ENCODE data around the gene BAIAP2. TPM values are rescaled to one million over a fixed set of nuclear protein-coding genes. Genes with fewer than 3 reads are reported as not detected.

Gene BAIAP2
- total RNA-seq, 2 experiments from 2014 or later = 7.7 to 10.0 TPM

DNA sequence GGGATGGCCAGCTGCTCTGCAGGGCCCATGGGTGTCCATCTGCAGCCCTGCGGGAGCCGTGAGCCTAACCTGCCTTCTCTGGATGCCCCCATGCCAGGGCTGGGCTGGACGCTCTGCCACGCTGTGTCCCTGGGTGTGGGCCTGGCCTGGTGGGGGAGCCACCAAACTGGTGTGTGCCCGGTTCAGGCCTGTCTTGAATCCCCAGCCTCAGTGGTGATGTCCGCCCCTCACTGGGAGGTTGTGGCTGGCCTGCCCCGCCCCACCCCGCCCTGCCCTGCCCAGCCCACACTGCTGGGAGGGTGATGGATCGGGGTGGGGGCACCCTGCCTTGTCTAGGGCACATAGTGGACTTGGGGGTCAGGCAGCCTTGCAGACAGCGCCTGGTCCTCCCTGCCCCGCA lies 80.3 kb downstream of the BAIAP2 start:
- Mint-ChIP-seq H3K4me1 (peaks cover 2% of the 10 kb centered on the region), H3K4me3 (no peak overlapping the region), H3K27ac (no peak overlapping the region)

DNA sequence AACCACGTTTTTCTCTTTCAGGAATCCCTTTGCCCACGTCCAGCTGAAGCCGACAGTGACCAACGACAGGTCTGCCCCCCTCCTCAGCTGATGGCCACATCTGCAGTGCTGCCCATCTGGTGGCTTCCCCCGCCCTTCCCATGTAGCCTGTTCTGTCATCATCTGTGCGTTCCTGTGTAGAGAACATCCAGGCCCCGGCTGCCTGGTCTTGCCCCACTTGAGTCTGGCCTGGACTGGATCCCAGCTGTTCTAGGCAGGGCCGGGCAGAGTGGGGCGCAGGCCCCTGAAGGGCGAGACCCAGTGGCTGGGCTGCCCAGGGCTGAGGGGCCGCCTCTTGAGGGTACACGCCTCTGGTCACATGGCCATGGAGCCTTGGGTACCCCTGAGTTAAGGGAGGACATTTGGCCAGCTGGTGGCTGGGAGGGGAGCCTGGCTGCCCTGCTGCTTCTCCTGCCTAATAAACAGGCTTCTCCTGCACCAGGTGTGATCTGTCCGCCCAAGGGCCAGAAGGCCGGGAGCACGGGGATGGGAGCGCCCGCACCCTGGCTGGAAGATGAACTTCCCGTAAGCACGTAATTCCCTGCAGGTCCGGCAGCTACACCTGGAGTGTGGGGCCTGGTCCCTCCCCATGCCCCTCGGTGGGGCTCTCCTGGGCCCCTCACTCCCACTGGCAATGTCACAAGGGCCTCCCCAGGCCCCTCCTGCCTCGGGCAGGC lies 81.0 kb downstream of the BAIAP2 start:
- no peak overlapping the region for H3K4me3 Mint-ChIP-seq
- H3K27me3 Mint-ChIP-seq = no peaks in the 10 kb centered on the region
- H3K4me1 Mint-ChIP-seq = peaks cover 2% of the 10 kb centered on the region
- H3K9me3 Mint-ChIP-seq = no peaks in the 10 kb centered on the region
- no peak overlapping the region for H3K27ac Mint-ChIP-seq
- no peaks in the 10 kb centered on the region for H3K36me3 Mint-ChIP-seq
- no peak for DNase-seq

More for the DNA sequence above, 80.3 kb downstream of the BAIAP2 start:
- Mint-ChIP-seq H3K27me3 (no peaks in the 10 kb centered on the region), H3K9me3 (no peaks in the 10 kb centered on the region), H3K36me3 (no peaks in the 10 kb centered on the region)
- no peak for DNase-seq

DNA sequence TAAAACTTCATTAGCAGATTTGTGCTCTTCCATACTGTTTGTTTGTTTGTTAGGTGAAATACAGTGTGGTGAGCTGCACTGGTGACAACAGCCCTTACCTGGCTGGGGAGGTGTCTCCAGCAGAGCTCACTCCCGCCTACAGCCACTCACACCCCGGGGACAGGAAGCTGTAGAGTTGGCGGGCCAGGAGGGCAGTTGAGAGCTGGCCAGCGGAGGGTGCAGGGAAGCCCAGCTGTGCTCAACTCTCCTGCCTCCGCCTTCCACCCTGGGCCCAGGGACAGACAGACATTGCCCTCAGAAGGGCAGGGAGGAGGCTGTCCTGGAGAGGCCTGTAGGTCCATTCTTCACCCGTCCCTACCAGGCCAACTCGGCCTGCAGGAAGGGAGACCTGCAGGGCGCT lies 81.8 kb downstream of the BAIAP2 start:
- Mint-ChIP-seq H3K36me3 (no peaks in the 10 kb centered on the region), H3K4me1 (peaks cover 2% of the 10 kb centered on the region), H3K27ac (no peak overlapping the region), H3K9me3 (no peaks in the 10 kb centered on the region), H3K4me3 (no peak overlapping the region), H3K27me3 (no peaks in the 10 kb centered on the region)
- DNase-seq = no peak

DNA sequence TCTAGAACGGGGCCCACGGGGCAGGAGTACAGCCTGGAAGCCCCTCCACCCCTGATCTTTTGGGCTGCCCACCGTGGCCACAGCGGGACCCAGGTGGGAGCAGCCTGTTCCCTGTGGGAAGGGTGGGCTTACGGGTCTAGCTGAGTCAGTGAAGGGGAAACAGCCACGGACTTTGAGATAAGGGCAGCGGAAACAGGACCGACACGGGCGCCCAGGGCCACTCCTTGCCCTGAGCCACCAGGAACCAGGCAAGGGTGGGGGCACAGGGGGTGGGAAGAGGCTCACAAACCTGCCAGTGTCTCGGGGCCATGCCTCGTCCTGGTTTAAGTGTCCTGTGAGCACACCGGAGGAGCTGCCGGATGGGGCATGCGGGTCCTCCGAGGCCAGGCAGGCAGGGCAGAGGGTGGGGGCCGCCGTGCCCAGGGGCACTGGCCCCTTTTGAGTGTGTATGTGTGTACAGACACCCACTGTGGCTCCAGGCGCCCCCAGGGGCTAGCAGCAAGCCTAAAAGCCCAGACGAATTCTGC lies 82.8 kb downstream of the BAIAP2 start:
- H3K36me3 Mint-ChIP-seq = no peaks in the 10 kb centered on the region
- peaks cover 2% of the 10 kb centered on the region for H3K4me1 Mint-ChIP-seq
- no peak for DNase-seq
- H3K9me3 Mint-ChIP-seq = no peaks in the 10 kb centered on the region
- no peak overlapping the region for H3K4me3 Mint-ChIP-seq
- H3K27ac Mint-ChIP-seq = no peak overlapping the region
- H3K27me3 Mint-ChIP-seq = no peaks in the 10 kb centered on the region

DNA sequence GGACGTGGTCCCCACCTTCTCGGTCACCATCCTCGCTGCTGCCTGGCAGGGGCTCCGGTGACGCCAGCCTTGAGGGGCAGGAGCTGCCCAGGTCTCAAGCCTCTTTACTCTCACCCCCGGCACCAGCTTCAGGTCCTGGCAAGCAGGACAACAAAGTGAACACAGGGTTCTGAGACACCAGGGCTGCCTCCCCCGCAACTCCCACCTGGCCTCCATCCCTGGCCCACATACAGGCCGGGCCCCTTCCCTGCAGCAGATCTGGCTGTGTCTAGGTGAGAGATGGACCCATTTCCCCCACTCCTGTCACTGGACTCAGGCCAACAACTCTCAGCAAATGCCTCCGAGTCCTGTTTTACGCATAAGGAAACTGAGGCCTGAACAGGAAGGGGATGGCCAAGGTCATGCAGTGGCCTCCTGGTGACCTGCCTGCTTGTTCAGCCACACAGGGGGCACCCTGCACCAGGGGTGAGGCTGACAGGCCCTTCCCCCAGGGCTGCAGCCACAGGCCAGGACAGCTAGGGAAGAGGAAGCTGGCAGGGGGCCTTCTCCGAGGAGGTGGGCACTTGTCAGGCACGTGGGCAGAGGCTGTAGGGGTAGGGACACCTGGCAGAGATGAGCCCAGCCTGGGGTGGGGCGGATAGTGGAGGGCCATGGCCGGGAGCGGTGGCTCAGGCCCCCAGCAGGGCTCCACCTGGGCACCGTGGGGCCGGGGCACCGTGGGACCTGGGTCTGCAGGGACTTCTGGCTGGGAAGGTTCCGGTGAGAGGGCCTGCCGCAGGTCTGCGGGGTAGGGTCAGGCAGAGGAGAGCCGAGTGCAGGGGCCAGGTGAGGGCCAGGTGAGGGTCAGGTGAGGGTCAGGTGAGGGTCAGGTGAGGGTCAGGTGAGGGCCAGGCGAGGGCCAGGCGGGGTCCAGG lies 83.6 kb downstream of the BAIAP2 start:
- H3K36me3 Mint-ChIP-seq = no peaks in the 10 kb centered on the region
- H3K27ac Mint-ChIP-seq = peak overlapping the region; percentile 38
- no peak for DNase-seq
- H3K4me1 Mint-ChIP-seq = peaks cover 2% of the 10 kb centered on the region
- H3K9me3 Mint-ChIP-seq = no peaks in the 10 kb centered on the region
- no peaks in the 10 kb centered on the region for H3K27me3 Mint-ChIP-seq
- H3K4me3 Mint-ChIP-seq = peak overlapping the region; percentile 64

DNA sequence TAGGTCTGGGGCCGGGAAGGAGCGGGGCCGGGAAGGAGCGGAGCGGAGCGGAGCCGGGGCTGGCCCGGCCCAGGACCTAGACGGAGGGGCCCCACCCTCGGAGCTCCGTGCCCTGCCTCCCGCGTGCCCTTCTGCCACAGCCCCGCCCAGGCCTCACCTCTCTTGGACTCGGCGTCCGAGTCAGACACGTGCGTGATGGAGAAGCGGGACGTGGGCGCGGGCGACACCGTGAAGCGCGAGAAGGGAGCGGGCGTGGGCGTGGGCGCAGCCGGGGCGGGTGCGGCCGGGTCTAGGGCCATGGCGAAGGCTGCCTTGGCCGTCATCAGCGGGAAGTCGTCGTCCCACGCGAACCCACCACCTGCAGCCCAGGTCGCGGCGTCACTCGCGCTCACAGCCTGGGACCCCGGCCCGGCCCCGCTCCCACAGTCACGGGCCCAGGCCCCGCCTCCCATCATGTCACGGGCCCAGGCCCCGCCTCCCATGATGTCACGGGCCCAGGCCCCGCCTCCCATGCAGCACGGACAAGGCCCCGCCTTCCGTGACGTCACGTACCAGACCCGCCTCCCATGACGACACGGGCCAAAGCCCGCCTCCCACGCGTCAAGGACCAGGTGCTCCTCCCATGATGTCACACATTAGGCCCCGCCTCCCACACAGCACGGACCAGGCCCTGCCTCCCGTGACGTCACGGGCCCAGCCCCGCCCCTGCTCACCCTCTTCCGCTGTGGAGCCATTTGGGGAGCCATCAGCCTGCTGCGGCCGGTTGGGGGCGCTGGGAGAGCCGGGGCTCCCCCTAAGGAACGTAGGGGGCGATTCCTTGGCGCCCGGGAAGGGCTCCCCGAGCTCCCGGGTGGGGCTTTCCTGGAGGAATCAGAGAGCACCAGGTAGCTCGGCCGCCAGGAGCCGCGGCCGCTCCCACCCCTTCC lies 84.5 kb downstream of the BAIAP2 start:
- peak; percentile 92 for DNase-seq
- no peaks in the 10 kb centered on the region for H3K27me3 Mint-ChIP-seq
- H3K27ac Mint-ChIP-seq = peak overlapping the region; percentile 38
- H3K4me1 Mint-ChIP-seq = peaks cover 2% of the 10 kb centered on the region
- no peaks in the 10 kb centered on the region for H3K36me3 Mint-ChIP-seq
- H3K4me3 Mint-ChIP-seq = peak overlapping the region; percentile 52
- H3K9me3 Mint-ChIP-seq = no peaks in the 10 kb centered on the region

DNA sequence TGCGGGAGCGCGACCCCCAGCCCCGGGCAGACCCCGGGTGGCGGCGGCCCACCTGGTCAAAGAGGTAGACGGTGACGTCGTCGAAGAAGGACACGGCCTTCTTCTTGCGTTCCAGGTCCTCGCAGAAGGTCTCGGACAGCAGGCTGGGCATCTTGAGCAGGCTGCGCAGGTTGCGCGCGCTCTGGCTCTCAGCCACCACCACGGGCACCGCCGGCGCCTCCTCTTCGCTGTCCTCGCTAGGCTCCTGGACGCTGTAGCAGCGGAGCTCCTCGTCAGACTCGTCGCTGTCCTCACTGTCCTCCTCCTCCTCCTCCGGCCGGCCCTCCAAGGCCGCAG lies 85.2 kb downstream of the BAIAP2 start:
- peaks cover 2% of the 10 kb centered on the region for H3K4me1 Mint-ChIP-seq

DNA sequence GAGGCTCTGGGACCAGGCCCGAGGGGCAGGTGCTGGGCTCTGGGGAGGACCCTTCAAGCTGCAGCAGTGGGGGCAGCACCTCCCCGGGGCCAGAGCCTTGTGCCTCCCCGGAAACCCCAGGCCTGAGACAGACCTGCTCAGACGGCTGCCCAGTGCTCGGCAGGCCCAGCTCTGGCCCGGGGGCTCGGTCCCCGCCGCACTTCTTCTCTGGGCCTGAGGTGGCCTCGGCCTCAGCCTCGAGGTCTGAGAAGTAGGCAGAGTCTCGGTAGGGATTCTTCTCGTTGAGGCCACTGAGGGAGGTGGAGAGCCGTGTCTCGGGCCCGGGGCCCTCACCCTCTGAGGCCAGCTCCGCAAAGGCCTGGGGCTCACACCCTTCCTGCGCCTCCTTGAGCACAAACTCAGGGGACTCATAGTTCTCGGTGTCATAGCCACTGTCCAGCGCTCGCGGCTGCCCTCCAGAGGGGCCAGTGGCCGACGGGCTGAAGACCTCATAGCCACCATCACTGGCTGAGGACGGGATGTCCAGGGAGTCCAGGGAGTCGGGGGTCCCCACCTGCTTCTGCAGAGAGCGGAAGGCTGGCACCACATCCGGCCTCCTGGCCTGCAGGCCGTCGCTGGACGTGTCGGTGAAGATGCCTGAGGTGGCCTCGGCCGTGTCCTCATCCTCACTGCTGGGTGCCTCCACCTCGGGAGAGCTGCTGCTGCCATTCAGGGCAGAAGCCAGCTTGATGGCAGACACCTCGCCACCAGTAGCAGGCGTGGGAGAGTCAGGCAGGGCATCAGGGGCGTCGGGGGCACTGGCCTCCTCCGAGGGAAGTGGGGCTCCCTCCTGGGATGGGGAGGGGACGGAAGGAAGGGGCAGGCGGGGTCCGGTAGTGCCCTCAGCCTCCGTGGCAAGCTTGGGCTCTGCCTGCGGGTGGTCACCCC lies 86.0 kb downstream of the BAIAP2 start:
- Mint-ChIP-seq H3K27ac (no peak overlapping the region), H3K4me1 (peaks cover 2% of the 10 kb centered on the region), H3K36me3 (no peaks in the 10 kb centered on the region), H3K4me3 (no peak overlapping the region), H3K9me3 (no peaks in the 10 kb centered on the region), H3K27me3 (no peaks in the 10 kb centered on the region)
- DNase-seq = no peak

More for the DNA sequence above, 85.2 kb downstream of the BAIAP2 start:
- Mint-ChIP-seq H3K9me3 (no peaks in the 10 kb centered on the region), H3K36me3 (no peaks in the 10 kb centered on the region), H3K4me3 (no peak overlapping the region), H3K27me3 (no peaks in the 10 kb centered on the region), H3K27ac (no peak overlapping the region)
- DNase-seq = no peak

DNA sequence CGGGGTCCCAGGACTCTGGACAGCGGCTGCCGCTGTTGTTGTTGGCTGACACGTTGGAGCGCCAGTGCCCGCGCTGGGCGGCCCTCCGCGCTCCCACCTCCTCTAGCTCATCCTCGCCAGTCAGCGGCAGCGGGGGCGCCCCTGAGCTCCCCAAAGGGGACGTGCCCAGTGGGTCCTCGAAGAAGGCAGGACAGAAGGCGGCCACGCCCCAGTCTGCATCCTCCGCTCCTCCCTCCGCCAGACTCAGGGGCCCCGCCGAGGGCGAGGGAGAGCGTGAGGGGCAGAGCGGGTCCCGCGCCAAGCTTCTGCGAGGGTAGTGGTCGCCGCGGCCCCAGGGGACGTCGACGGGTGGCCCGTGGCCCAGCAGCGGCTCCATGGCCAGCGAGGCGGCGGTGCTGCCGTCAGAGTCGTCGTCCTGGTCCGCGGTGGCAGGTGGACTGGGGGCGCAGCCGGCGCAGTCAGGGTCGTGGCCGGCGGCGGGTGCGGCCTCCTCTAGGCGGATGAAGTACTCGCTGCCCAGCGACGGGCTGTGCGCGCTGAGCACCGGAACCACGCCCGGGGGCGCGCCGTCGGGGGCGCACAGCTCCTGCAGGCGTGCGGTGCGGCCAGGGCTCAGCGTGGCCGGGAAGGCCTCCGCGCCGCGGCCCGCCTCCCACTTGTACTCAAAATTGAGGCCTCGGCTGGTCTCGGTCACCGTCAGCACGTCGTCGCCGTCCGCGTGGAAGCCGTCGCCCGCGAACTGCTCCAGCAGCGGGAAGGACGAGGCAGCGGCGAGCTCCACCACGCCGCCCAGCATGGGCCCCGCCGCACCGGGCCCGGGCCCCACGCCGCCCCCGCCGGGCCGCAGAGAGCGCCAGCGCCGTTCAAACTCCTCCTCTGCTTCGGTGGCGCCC lies 87.1 kb downstream of the BAIAP2 start:
- Mint-ChIP-seq H3K4me3 (no peak overlapping the region), H3K27me3 (no peaks in the 10 kb centered on the region), H3K36me3 (no peaks in the 10 kb centered on the region), H3K4me1 (peaks cover 2% of the 10 kb centered on the region), H3K9me3 (no peaks in the 10 kb centered on the region), H3K27ac (no peak overlapping the region)
- no peak for DNase-seq

DNA sequence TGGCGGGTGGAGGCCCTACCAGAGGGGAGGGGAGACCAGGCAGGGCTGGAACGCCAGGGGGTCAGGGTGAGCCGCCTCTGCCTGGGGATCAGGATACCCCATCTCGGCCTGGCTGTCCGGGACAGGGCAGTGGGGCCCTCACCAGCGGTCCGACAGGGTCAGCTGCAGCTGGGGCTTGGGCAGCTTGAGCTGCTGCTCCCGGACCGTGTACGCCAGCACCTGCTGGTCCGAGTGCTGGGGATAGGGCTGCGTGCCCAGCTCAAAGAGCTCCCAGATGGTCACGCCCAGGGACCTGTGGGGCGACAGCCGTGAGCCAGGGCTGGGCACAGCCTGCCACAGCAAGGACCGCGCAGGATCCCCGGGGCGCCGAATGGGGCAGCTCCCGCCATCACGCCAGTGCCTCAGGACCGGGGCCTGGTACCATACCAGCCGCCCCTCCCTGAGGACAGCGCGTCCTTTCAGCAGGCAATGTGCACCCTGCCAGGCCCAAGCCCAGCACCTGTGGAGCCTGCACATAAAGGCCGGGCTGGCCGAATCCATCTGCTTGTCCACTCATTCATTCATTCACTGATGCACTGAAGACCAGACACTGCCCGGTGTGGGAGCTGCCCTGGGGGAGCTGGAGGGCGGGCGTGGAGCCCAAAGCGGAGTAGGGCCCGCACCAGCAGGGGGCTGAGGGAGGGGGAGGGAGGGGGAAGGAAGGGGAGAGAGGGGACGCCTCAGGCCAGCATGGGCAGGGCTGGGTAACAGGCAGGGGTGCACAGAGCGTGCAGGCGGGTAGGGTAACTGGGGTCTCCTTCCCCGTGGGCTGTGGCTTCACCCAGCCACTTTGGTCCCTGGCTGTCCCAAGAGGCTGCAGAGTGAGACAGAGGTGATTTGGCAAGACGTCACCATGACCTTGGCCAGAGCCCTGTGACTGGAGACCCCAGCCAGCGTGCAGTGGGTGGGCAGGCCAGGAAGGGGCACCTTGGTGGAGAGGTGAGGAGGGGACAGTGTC lies 88.4 kb downstream of the BAIAP2 start:
- H3K4me1 Mint-ChIP-seq = peaks cover 2% of the 10 kb centered on the region
- H3K4me3 Mint-ChIP-seq = no peak overlapping the region
- H3K36me3 Mint-ChIP-seq = no peaks in the 10 kb centered on the region
- no peak overlapping the region for H3K27ac Mint-ChIP-seq
- no peaks in the 10 kb centered on the region for H3K9me3 Mint-ChIP-seq
- H3K27me3 Mint-ChIP-seq = no peaks in the 10 kb centered on the region
- no peak for DNase-seq

DNA sequence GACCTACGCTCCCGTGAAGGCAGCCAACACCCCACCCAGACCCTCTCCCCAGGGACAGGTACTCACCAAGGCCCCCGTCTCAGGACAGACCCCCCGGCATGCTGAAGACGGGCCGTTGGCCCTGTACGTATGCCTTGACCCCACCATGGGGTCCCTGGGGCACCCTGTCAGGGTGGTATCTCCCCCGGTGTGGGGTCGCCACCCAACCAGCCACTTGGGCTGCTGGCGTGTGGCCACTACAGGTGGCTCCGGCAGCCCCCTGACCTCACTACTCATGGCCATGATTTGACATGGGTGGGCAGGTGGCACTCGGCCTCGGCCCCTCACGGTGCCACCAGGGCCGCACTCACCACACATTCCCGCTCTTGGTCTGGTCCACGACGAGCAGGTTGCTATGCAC lies 89.4 kb downstream of the BAIAP2 start:
- Mint-ChIP-seq H3K27me3 (no peaks in the 10 kb centered on the region), H3K4me3 (no peak overlapping the region), H3K4me1 (no peaks in the 10 kb centered on the region), H3K27ac (no peak overlapping the region), H3K36me3 (no peaks in the 10 kb centered on the region), H3K9me3 (no peaks in the 10 kb centered on the region)
- no peak for DNase-seq

DNA sequence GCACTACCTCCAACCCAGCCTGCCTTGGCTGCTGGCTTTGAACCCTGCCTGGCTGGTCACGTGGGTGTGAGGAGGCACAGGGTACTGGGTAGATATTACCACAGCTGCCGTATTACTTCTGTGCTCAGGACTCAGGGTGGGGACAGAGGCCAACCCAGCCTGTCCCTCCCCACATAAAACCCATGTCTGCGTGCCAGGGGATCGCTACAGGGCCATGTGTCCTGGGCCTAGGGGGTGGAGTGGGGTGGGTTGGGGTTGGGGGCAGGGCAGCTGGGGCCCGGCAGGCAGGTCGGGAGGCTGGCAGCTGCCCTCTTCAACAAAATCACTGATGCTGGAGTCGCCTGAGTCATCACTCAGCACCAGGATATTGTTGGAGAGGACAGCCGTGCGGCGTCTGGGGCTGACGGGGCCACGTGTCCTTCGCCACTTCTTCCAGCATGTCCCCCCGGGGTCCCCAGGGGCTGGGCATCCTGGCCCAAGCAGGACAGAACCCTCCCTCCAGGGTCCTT lies 90.7 kb downstream of the BAIAP2 start:
- Mint-ChIP-seq H3K4me1 (no peaks in the 10 kb centered on the region), H3K4me3 (no peak overlapping the region), H3K36me3 (no peaks in the 10 kb centered on the region), H3K9me3 (no peaks in the 10 kb centered on the region), H3K27ac (no peak overlapping the region), H3K27me3 (no peaks in the 10 kb centered on the region)
- no peak for DNase-seq

Data from activated naive CD8-positive, alpha-beta T cell treated with anti-CD3 and anti-CD28 coated beads for 36 hours (primary cell).